ENCODE measurements around the gene CKAP4. TPM values are rescaled to one million over a fixed set of nuclear protein-coding genes. Genes with fewer than 3 reads are reported as not detected.

CKAP4 gene
- total RNA-seq, 1 experiment from 2014 or later = 62.4 TPM

DNA sequence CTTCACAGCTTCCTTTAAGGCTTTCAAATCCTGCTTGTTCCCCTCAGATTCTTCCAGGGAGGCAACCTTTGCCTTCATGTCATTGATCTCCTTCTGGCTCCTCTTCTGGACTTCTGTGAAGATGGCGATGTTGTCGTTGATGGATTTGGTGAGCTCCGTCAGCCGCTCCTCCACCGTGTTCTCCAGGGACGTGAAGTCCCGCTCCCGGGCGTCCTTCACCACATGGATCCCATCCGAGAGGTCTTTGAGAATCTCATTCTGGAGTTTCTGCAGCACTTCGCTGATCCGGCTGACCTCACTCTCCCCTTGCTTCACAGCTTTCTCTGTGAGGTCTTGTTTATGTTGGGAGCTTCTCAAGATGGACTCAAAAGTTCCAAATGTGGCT is 7.9 kb downstream of the CKAP4 start:
- H3K4me1 Mint-ChIP-seq = peaks cover under 1 to 5% of the 10 kb centered on the region in 2 experiments; a peak in 1 of 4 replicates
- H4K5ac ChIP-seq (ENCODE audit: insufficient read length, low read depth, low read length) = no peak overlapping the region
- no peak overlapping the region for H2BK12ac ChIP-seq (ENCODE audit: insufficient read length, low read depth, low read length)
- H3K9me3 ChIP-seq (ENCODE audit: control insufficient read depth, low read depth, low read length) = no peaks in the 10 kb centered on the region
- no peak overlapping the region for H3K27ac Mint-ChIP-seq
- no peak overlapping the region for H2BK120ac ChIP-seq (ENCODE audit: low read depth, low read length, poor library complexity, severe bottlenecking)
- H3K4me1 ChIP-seq (ENCODE audit: insufficient read depth, low read length) = no peaks in the 10 kb centered on the region
- DNase-seq = no peak
- no peak overlapping the region for H2BK5ac ChIP-seq (ENCODE audit: insufficient read length, low read length)
- TF ChIP-seq, protein P1, sequence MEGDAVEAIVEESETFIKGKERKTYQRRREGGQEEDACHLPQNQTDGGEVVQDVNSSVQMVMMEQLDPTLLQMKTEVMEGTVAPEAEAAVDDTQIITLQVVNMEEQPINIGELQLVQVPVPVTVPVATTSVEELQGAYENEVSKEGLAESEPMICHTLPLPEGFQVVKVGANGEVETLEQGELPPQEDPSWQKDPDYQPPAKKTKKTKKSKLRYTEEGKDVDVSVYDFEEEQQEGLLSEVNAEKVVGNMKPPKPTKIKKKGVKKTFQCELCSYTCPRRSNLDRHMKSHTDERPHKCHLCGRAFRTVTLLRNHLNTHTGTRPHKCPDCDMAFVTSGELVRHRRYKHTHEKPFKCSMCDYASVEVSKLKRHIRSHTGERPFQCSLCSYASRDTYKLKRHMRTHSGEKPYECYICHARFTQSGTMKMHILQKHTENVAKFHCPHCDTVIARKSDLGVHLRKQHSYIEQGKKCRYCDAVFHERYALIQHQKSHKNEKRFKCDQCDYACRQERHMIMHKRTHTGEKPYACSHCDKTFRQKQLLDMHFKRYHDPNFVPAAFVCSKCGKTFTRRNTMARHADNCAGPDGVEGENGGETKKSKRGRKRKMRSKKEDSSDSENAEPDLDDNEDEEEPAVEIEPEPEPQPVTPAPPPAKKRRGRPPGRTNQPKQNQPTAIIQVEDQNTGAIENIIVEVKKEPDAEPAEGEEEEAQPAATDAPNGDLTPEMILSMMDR (conservative IDR thresholded peaks at IDR 0.05) = no peak
- H2BK15ac ChIP-seq (ENCODE audit: low read depth, low read length) = no peak overlapping the region
- no peaks in the 10 kb centered on the region for H3K79me2 ChIP-seq (ENCODE audit: insufficient read depth, low read length)
- H3T11ph ChIP-seq (ENCODE audit: low read length) = no peak overlapping the region
- H3K9ac ChIP-seq (ENCODE audit: extremely low read depth, insufficient read length, low read length) = no peak overlapping the region
- H3K4me3 Mint-ChIP-seq = no peak overlapping the region
- peaks cover 2% of the 10 kb centered on the region for H3K23me2 ChIP-seq (ENCODE audit: insufficient read length, low read depth, low read length, poor library complexity, severe bottlenecking)
- H3K56ac ChIP-seq (ENCODE audit: insufficient read length, low read depth, low read length) = no peak overlapping the region
- H3K27me3 Mint-ChIP-seq (ENCODE audit: low read depth) = no peaks in the 10 kb centered on the region
- no peak overlapping the region for H2BK20ac ChIP-seq (ENCODE audit: low read depth, low read length, poor library complexity, severe bottlenecking)
- H3K4me2 ChIP-seq (ENCODE audit: insufficient read depth, insufficient read length, low read length) = no peak overlapping the region
- no peak overlapping the region for H3K4ac ChIP-seq (ENCODE audit: low read depth, low read length)
- H3K79me1 ChIP-seq (ENCODE audit: insufficient read depth, low read depth, low read length, poor library complexity, severe bottlenecking) = peaks cover under 1% of the 10 kb centered on the region
- H2AK5ac ChIP-seq (ENCODE audit: insufficient read length, low read length) = no peak overlapping the region
- H2AFZ ChIP-seq (ENCODE audit: low read length) = no peak overlapping the region
- H3K9me3 Mint-ChIP-seq = peaks cover 0 to 2% of the 10 kb centered on the region in 2 experiments; a peak in 1 of 5 replicates
- H3K14ac ChIP-seq (ENCODE audit: insufficient read depth, low read length) = no peak overlapping the region
- H3K36me3 Mint-ChIP-seq (ENCODE audit: insufficient read depth in 1 of 3, low read depth in 3 of 3) = peaks cover 25 to 46% (median 42%) of the 10 kb centered on the region in 3 experiments
- no peak overlapping the region for H3K27ac ChIP-seq (ENCODE audit: insufficient read length, low read depth, low read length)
- no peaks in the 10 kb centered on the region for H3K27me3 ChIP-seq (ENCODE audit: insufficient read depth, low read length)
- H4K8ac ChIP-seq (replicated peaks; ENCODE audit: insufficient read length, low read depth, low read length) = no peak overlapping the region
- H4K20me1 ChIP-seq (ENCODE audit: control insufficient read depth, insufficient read depth, insufficient read length) = no peaks in the 10 kb centered on the region
- no peak overlapping the region for H3K23ac ChIP-seq (ENCODE audit: insufficient read length, low read depth, low read length)
- H3K18ac ChIP-seq (ENCODE audit: insufficient read length, low read depth, low read length) = no peak overlapping the region
- no peak overlapping the region for H4K91ac ChIP-seq (ENCODE audit: insufficient read length, low read depth, low read length)
- no CpG with 5 or more reads among the region's 12 CpGs for WGBS (ENCODE audit: extremely low coverage, insufficient read length, low lambda C conversion rate)

Data from H9 (cell line).